Smooth muscle cell (in vitro differentiated cells): ENCODE results near the gene DGKQ. TPM values are rescaled to one million over a fixed set of nuclear protein-coding genes. Genes with fewer than 3 reads are reported as not detected.

ENCODE experiments used
- DNase-seq: peaks from one replicate; lab custom pipeline; 2025; ENCODE audit not compliant: unreplicated experiment; lab: John Stamatoyannopoulos, UW
- H2AFZ ChIP-seq: fragments of 200-600 bp; sonication (generic); 2 replicates; pipeline ENCODE4 v1.6.0; 2016; ENCODE audit warnings: antibody characterized with exemption, low read depth, mild to moderate bottlenecking
- H3F3A ChIP-seq: fragments of 200-600 bp; sonication (generic); 2 replicates; pipeline ENCODE4 v1.6.0; 2017; ENCODE audit warnings: antibody characterized with exemption, low read depth
- H3K27ac ChIP-seq: fragments of 200-600 bp; sonication (generic); 2 replicates; pipeline ENCODE4 v1.5.1; 2016; ENCODE audit warnings: low read depth, mild to moderate bottlenecking
- H3K27me3 ChIP-seq: fragments of 200-600 bp; sonication (generic); 2 replicates; pipeline ENCODE4 v1.6.1; 2016; ENCODE audit warnings: low read depth, mild to moderate bottlenecking
- H3K36me3 ChIP-seq: fragments of 200-600 bp; sonication (generic); 2 replicates; pipeline ENCODE4 v1.5.1; 2016; ENCODE audit warnings: low read depth
- H3K4me1 ChIP-seq: fragments of 200-600 bp; sonication (generic); 2 replicates; pipeline ENCODE4 v1.5.1; 2016; ENCODE audit warnings: low read depth
- H3K4me2 ChIP-seq: fragments of 200-600 bp; sonication (generic); 2 replicates; pipeline ENCODE4 v1.6.0; 2016; ENCODE audit warnings: mild to moderate bottlenecking
- H3K4me3 ChIP-seq: fragments of 200-600 bp; sonication (generic); 2 replicates; pipeline ENCODE4 v1.5.1; 2016; ENCODE audit warnings: mild to moderate bottlenecking
- H3K79me2 ChIP-seq: fragments of 200-600 bp; sonication (generic); 2 replicates; pipeline ENCODE4 v1.6.0; 2016; ENCODE audit warnings: low read depth, mild to moderate bottlenecking
- H3K9ac ChIP-seq: fragments of 200-600 bp; sonication (generic); 2 replicates; pipeline ENCODE4 v1.6.0; 2016; ENCODE audit warnings: low read depth
- H3K9me3 ChIP-seq: fragments of 200-600 bp; sonication (generic); replicated peaks from 2 replicates; pipeline ENCODE4 v1.5.1; 2016; ENCODE audit warnings: low read depth
- H4K20me1 ChIP-seq: fragments of 200-600 bp; sonication (generic); 2 replicates; pipeline ENCODE4 v1.6.0; 2016; ENCODE audit warnings: low read depth
- WGBS: methylation state at CpG from one replicate; pipeline ENCODE4 v1.1.7; 2016; ENCODE audit warnings: low lambda C conversion rate; 5-methylcytosine and 5-hydroxymethylcytosine counted together
- polyA plus RNA-seq: library from polyadenylated mRNA; unstranded; fragments of >200 nt; fragmentation: Nextera tagmentation; extraction: Ambion mirVana; gene quantifications from 2 replicates; pipeline ENCODE4 v1.2.1, GENCODE V29; 2016
- total RNA-seq: library from RNA; depleted of rRNA; stranded (reverse); fragments of >200 nt; gene quantifications from 2 replicates; pipeline ENCODE4 v1.2.3, GENCODE V29; 2014
- TF ChIP-seq, protein P1 (sequence below): fragments of 200-600 bp; sonication (generic); IDR thresholded peaks from 2 replicates; pipeline ENCODE4 v1.5.1; 2017; ENCODE audit warnings: borderline replicate concordance, mild to moderate bottlenecking, antibody characterized with exemption; ENCODE audit not compliant: insufficient read depth, poor library complexity, severe bottlenecking

Gene DGKQ
- total and polyA plus RNA-seq, 2 experiments from 2014 or later: 4.2 to 16.2 TPM

DNA sequence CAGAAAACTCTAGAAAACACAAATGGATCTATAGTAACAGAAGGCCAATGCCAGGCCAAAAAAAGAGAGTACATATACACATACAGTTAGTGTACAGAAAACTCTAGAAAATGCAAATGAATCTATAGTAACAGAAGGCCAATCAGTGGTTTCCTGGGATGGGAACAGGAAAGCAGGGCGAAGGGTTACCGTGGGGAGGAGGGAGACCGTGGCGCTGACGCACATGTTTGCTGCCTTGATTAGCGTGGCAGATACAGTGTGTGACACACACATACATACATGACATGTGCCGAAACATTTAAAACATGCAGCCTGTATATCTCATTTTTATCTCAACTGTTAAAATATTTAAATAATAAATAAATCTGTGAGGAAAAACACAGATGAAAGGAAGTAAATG, 55.9 kb downstream of the DGKQ start:
- 96% methylated on average over 7 of the region's 7 CpGs for WGBS
- peaks cover 74% of the 10 kb centered on the region for H3K79me2 ChIP-seq
- peaks cover 92% of the 10 kb centered on the region for H4K20me1 ChIP-seq
- no peak overlapping the region for H2AFZ ChIP-seq
- DNase-seq: no peak
- H3K4me1 ChIP-seq: no peaks in the 10 kb centered on the region
- H3K9ac ChIP-seq: no peak overlapping the region
- no peak overlapping the region for H3K27ac ChIP-seq
- no peak overlapping the region for H3K4me3 ChIP-seq
- H3K27me3 ChIP-seq: no peaks in the 10 kb centered on the region
- TF ChIP-seq, protein P1, sequence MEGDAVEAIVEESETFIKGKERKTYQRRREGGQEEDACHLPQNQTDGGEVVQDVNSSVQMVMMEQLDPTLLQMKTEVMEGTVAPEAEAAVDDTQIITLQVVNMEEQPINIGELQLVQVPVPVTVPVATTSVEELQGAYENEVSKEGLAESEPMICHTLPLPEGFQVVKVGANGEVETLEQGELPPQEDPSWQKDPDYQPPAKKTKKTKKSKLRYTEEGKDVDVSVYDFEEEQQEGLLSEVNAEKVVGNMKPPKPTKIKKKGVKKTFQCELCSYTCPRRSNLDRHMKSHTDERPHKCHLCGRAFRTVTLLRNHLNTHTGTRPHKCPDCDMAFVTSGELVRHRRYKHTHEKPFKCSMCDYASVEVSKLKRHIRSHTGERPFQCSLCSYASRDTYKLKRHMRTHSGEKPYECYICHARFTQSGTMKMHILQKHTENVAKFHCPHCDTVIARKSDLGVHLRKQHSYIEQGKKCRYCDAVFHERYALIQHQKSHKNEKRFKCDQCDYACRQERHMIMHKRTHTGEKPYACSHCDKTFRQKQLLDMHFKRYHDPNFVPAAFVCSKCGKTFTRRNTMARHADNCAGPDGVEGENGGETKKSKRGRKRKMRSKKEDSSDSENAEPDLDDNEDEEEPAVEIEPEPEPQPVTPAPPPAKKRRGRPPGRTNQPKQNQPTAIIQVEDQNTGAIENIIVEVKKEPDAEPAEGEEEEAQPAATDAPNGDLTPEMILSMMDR: no peak
- no peak overlapping the region for H3K4me2 ChIP-seq
- no peaks in the 10 kb centered on the region for H3K9me3 ChIP-seq
- H3F3A ChIP-seq: no peaks in the 10 kb centered on the region
- H3K36me3 ChIP-seq: no peaks in the 10 kb centered on the region

- H3K4me2 ChIP-seq: no peak overlapping the region
- H3K79me2 ChIP-seq: peaks cover 55% of the 10 kb centered on the region
- no peak overlapping the region for H3K27ac ChIP-seq
- no peaks in the 10 kb centered on the region for H3K36me3 ChIP-seq
- DNase-seq: no peak
- TF ChIP-seq, protein P1: no peak
- H4K20me1 ChIP-seq: peaks cover 87% of the 10 kb centered on the region
- H3K9me3 ChIP-seq: no peaks in the 10 kb centered on the region
- no peak overlapping the region for H2AFZ ChIP-seq
- WGBS: 61% methylated on average over 8 of the region's 8 CpGs
- H3F3A ChIP-seq: no peaks in the 10 kb centered on the region
- no peak overlapping the region for H3K9ac ChIP-seq
- H3K27me3 ChIP-seq: no peaks in the 10 kb centered on the region
- no peak overlapping the region for H3K4me3 ChIP-seq
- H3K4me1 ChIP-seq: no peaks in the 10 kb centered on the region
These were observed 57.8 kb downstream of the DGKQ start for GRCh38 chr4:915595-915994.

DNA sequence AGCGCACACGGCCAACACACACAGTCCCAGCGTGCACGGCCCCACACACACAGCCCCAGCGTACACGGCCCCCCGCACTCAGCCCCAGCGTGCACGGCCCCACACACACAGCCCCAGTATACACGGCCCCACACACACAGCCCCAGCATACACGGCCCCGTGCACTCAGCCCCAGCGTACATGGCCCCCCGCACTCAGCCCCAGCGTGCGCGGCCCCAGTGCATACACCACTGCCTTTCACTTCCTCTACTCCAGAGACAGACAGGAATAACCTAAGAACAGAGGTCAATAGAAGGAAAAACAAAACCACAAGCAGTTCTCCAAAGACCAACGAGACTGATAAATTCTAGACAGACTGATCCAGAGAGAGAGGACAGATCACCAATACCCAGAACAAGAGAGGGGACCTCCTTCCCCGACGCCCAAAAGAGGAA, 58.3 kb downstream of the DGKQ start:
- Histone ChIP-seq H2AFZ (no peak overlapping the region), H3K27ac (no peak overlapping the region), H3K4me2 (no peak overlapping the region), H3K9me3 (no peaks in the 10 kb centered on the region), H3K4me1 (no peaks in the 10 kb centered on the region), H3K36me3 (no peaks in the 10 kb centered on the region), H3K9ac (no peak overlapping the region), H3K27me3 (no peaks in the 10 kb centered on the region), H3F3A (no peaks in the 10 kb centered on the region), H4K20me1 (peaks cover 86% of the 10 kb centered on the region), H3K4me3 (no peak overlapping the region), H3K79me2 (peaks cover 51% of the 10 kb centered on the region)
- 93% methylated on average over 17 of the region's 20 CpGs for WGBS
- TF ChIP-seq, protein P1: no peak
- DNase-seq: no peak

GRCh38 chr4:914531-914930, 58.8 kb downstream of the DGKQ start:
- H3K4me3 ChIP-seq: no peak overlapping the region
- H3K4me2 ChIP-seq: no peak overlapping the region
- H2AFZ ChIP-seq: no peak overlapping the region
- WGBS: no CpG with 5 or more reads among the region's 21 CpGs
- no peaks in the 10 kb centered on the region for H3K9me3 ChIP-seq
- H3K9ac ChIP-seq: no peak overlapping the region
- H3K27ac ChIP-seq: no peak overlapping the region
- TF ChIP-seq, protein P1: no peak
- H4K20me1 ChIP-seq: peaks cover 86% of the 10 kb centered on the region
- no peaks in the 10 kb centered on the region for H3K36me3 ChIP-seq
- H3K27me3 ChIP-seq: no peaks in the 10 kb centered on the region
- H3K4me1 ChIP-seq: no peaks in the 10 kb centered on the region
- H3K79me2 ChIP-seq: peaks cover 46% of the 10 kb centered on the region
- no peaks in the 10 kb centered on the region for H3F3A ChIP-seq
- no peak for DNase-seq
